ENCODE results near the gene SPG7. TPM values are rescaled to one million over a fixed set of nuclear protein-coding genes. Genes with fewer than 3 reads are reported as not detected.

Gene SPG7
- total RNA-seq, 1 donor from 2014 or later, result 122 TPM

- Mint-ChIP-seq H3K4me1 (no peaks in the 10 kb centered on the region), H3K4me3 (no peak overlapping the region), H3K9me3 (no peaks in the 10 kb centered on the region), H3K27me3 (ENCODE audit: insufficient read depth, low read depth) (peaks cover 3% of the 10 kb centered on the region), H3K27ac (no peak overlapping the region), H3K36me3 (peaks cover 37% of the 10 kb centered on the region)
- H3K36me3 ChIP-seq, result peaks cover 3% of the 10 kb centered on the region
- H3K4me2 ChIP-seq, result no peak overlapping the region
- no peaks in the 10 kb centered on the region for H3K27me3 ChIP-seq
- no peaks in the 10 kb centered on the region for H3F3A ChIP-seq (ENCODE audit: low read depth)
- H3K4me3 ChIP-seq, result no peak overlapping the region
- H3K9ac ChIP-seq, result no peak overlapping the region
- no peak for TF ChIP-seq EZH2 (IDR thresholded peaks at IDR 0.05)
- no peak for TF ChIP-seq EZH2phosphoT487 (IDR thresholded peaks at IDR 0.05)
- no peak for TF ChIP-seq CTCF (IDR thresholded peaks at IDR 0.05)
- H4K20me1 ChIP-seq (ENCODE audit: low read depth), result peaks cover 31% of the 10 kb centered on the region
- no peak overlapping the region for H2AFZ ChIP-seq (replicated peaks)
- no peak for DNase-seq (ENCODE audit: low spot score)
- H3K79me2 ChIP-seq (ENCODE audit: low read depth), result peaks cover 26% of the 10 kb centered on the region
- H3K4me1 ChIP-seq, result no peaks in the 10 kb centered on the region
- H3K27ac ChIP-seq, result no peak overlapping the region
- no peaks in the 10 kb centered on the region for H3K9me3 ChIP-seq (ENCODE audit: low read depth)
These were observed 17.1 kb downstream of the SPG7 start for GRCh38 chr16:89525146-89525913.

GRCh38 chr16:89529097-89529496 is 20.9 kb downstream of the SPG7 start:
- H3F3A ChIP-seq (ENCODE audit: low read depth), result no peaks in the 10 kb centered on the region
- peaks cover 38% of the 10 kb centered on the region for H3K36me3 Mint-ChIP-seq
- no peaks in the 10 kb centered on the region for H3K27me3 Mint-ChIP-seq (ENCODE audit: insufficient read depth, low read depth)
- no peak overlapping the region for H3K27ac ChIP-seq
- H3K9ac ChIP-seq, result no peak overlapping the region
- no peak for DNase-seq (ENCODE audit: low spot score)
- peaks cover 7% of the 10 kb centered on the region for H4K20me1 ChIP-seq (ENCODE audit: low read depth)
- TF ChIP-seq EZH2phosphoT487 (IDR thresholded peaks at IDR 0.05) (no peak), EZH2 (IDR thresholded peaks at IDR 0.05) (no peak), CTCF (IDR thresholded peaks at IDR 0.05) (no peak)
- H3K27me3 ChIP-seq, result no peaks in the 10 kb centered on the region
- peaks cover 3% of the 10 kb centered on the region for H3K36me3 ChIP-seq
- H3K27ac Mint-ChIP-seq, result peak overlapping the region; percentile 33
- no peak overlapping the region for H2AFZ ChIP-seq (replicated peaks)
- no peak overlapping the region for H3K4me3 ChIP-seq
- H3K79me2 ChIP-seq (ENCODE audit: low read depth), result peaks cover 6% of the 10 kb centered on the region
- no peak overlapping the region for H3K4me3 Mint-ChIP-seq
- no peaks in the 10 kb centered on the region for H3K4me1 Mint-ChIP-seq
- no peaks in the 10 kb centered on the region for H3K9me3 ChIP-seq (ENCODE audit: low read depth)
- no peaks in the 10 kb centered on the region for H3K9me3 Mint-ChIP-seq
- no peak overlapping the region for H3K4me2 ChIP-seq
- H3K4me1 ChIP-seq, result no peaks in the 10 kb centered on the region

GRCh38 chr16:89530401-89531381 is 22.5 kb downstream of the SPG7 start:
- peaks cover 45% of the 10 kb centered on the region for H3K36me3 Mint-ChIP-seq
- DNase-seq (ENCODE audit: low spot score), result no peak
- no peak overlapping the region for H3K4me3 Mint-ChIP-seq
- TF ChIP-seq EZH2phosphoT487 (IDR thresholded peaks at IDR 0.05) (no peak), CTCF (IDR thresholded peaks at IDR 0.05) (no peak)
- Histone ChIP-seq H4K20me1 (ENCODE audit: low read depth) (peaks cover 7% of the 10 kb centered on the region), H3K79me2 (ENCODE audit: low read depth) (no peaks in the 10 kb centered on the region), H3K4me1 (no peaks in the 10 kb centered on the region), H3K9ac (no peak overlapping the region), H3K9me3 (ENCODE audit: low read depth) (no peaks in the 10 kb centered on the region), H3K4me3 (no peak overlapping the region), H3K36me3 (peaks cover 3% of the 10 kb centered on the region), H3K4me2 (no peak overlapping the region), H3K27me3 (no peaks in the 10 kb centered on the region), H3F3A (ENCODE audit: low read depth) (no peaks in the 10 kb centered on the region), H3K27ac (no peak overlapping the region), H2AFZ (replicated peaks) (no peak overlapping the region)
- H3K27me3 Mint-ChIP-seq (ENCODE audit: insufficient read depth, low read depth), result no peaks in the 10 kb centered on the region
- H3K27ac Mint-ChIP-seq, result no peak overlapping the region
- H3K4me1 Mint-ChIP-seq, result no peaks in the 10 kb centered on the region
- no peaks in the 10 kb centered on the region for H3K9me3 Mint-ChIP-seq
